Fibroblast of lung (primary cell): Measurements from ENCODE around the gene ZNF443. TPM values are rescaled to one million over a fixed set of nuclear protein-coding genes. Genes with fewer than 3 reads are reported as not detected.
"Not testable (repeated sequence)": the region's sequence is repeated elsewhere in the genome, so short reads cannot be mapped to it uniquely, and the experiment has no call there.

Source experiments
- DNase-seq, 2 donors: peaks; one replicate each; pipeline versions ENCODE4 v3.0.0 to v3.0.0-alpha.2; 2010; ENCODE audit warnings: low read depth in 2 of 2
- H2AFZ ChIP-seq: 2 replicates; pipeline ENCODE4 v1.5.1; 2012; ENCODE audit warnings: low read length, control low read depth, inconsistent platforms
- H3K27ac ChIP-seq: 2 replicates; pipeline ENCODE4 v1.5.1; 2011; ENCODE audit warnings: low read length, control low read depth; ENCODE audit not compliant: insufficient read depth
- H3K27me3 ChIP-seq: 2 replicates; pipeline ENCODE4 v1.5.1; 2011; ENCODE audit warnings: mild to moderate bottlenecking, low read length; ENCODE audit not compliant: control insufficient read depth, insufficient read depth
- H3K36me3 ChIP-seq: 2 replicates; pipeline ENCODE4 v1.5.1; 2011; ENCODE audit warnings: low read length; ENCODE audit not compliant: control insufficient read depth, insufficient read depth
- H3K4me1 ChIP-seq: 2 replicates; pipeline ENCODE4 v1.5.1; 2011; ENCODE audit warnings: low read length; ENCODE audit not compliant: control insufficient read depth, insufficient read depth; ENCODE audit errors: extremely low read depth
- H3K4me2 ChIP-seq: 2 replicates; pipeline ENCODE4 v1.5.1; 2011; ENCODE audit warnings: low read length, control low read depth; ENCODE audit not compliant: insufficient read depth; ENCODE audit errors: extremely low read depth
- H3K4me3 ChIP-seq, 4 experiments: fragments of 200-600 bp in 1 of 4; sonication (generic) in 1 of 4; replicated peaks in 1 of 4; 2 replicates each; pipeline ENCODE4 v1.5.1; 2011 to 2016; ENCODE audit warnings: low read length in 4 of 4, low read depth in 3 of 4, mild to moderate bottlenecking in 3 of 4, control low read depth in 2 of 4, inconsistent platforms in 1 of 4, mixed read lengths in 1 of 4; ENCODE audit not compliant: insufficient read depth in 1 of 4; ENCODE audit errors: control extremely low read depth in 1 of 4
- H3K79me2 ChIP-seq: 2 replicates; pipeline ENCODE4 v1.5.1; 2012; ENCODE audit warnings: mild to moderate bottlenecking, low read length, inconsistent platforms; ENCODE audit not compliant: control insufficient read depth, insufficient read depth
- H3K9ac ChIP-seq: 2 replicates; pipeline ENCODE4 v1.5.1; 2011; ENCODE audit warnings: mild to moderate bottlenecking, low read length, control low read depth; ENCODE audit not compliant: insufficient read depth
- H3K9me3 ChIP-seq: 2 replicates; pipeline ENCODE4 v1.5.1; 2012; ENCODE audit warnings: low read depth, low read length; ENCODE audit not compliant: control insufficient read depth, insufficient read depth
- H4K20me1 ChIP-seq: 2 replicates; pipeline ENCODE4 v1.5.1; 2011; ENCODE audit warnings: low read length; ENCODE audit not compliant: control insufficient read depth, insufficient read depth; ENCODE audit errors: extremely low read depth
- EZH2 ChIP-seq: IDR thresholded peaks from 2 replicates; pipeline ENCODE4 v1.5.1; 2012; ENCODE audit warnings: low read length, control low read depth, mild to moderate bottlenecking; ENCODE audit errors: missing control alignments
- polyA plus RNA-seq, 2 donors: library from polyadenylated mRNA; depleted of rRNA in 1 of 2; stranded (reverse) in 1 of 2; unstranded in 1 of 2; fragments of >200 nt; gene quantifications; 2 replicates each; pipeline ENCODE4 v1.2.1, GENCODE V29; 2011 to 2012; ENCODE audit warnings: missing spikeins in 1 of 2
- total RNA-seq: library from RNA; depleted of rRNA; stranded (reverse); fragments of >200 nt; gene quantifications from 2 replicates; pipeline ENCODE4 v1.2.1, GENCODE V29; 2014
- TF ChIP-seq, protein P1 (sequence below), 2 donors: IDR thresholded peaks in 1 of 2; conservative IDR thresholded peaks in 1 of 2; 1 replicate in 1 of 2; 2 replicates in 1 of 2; pipeline ENCODE4 v1.5.1; 2011 to 2012; ENCODE audit warnings: low read length in 2 of 2, control low read depth in 1 of 2, inconsistent platforms in 1 of 2, low read depth in 1 of 2, mild to moderate bottlenecking in 1 of 2

Gene ZNF443
- total and polyA plus RNA-seq, 2 donors (not counting 1 experiment from before 2014, with no cell fraction given), result 1.1 to 2.3 TPM

DNA sequence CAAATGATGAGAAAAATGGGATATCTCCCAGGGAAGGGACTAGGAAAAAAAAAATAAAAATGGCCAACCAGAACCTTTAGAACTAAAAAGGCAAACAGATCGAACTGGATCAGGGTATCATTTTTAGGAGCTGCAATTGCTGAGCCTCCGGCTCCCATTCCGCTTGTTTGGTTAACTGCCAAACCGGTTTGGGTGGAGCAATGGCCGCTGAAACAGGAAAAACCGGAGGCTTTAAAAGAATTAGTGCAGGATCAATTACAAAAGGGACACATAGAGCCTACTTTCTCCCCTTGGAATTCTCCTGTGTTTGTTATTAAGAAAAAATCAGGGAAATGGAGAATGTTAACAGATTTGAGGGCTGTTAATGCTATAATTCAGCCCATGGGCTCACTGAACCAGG lies 12.7 kb upstream of the ZNF443 start:
- Histone ChIP-seq H3K4me1 (no peaks in the 10 kb centered on the region), H3K27me3 (no peaks in the 10 kb centered on the region), H3K4me2 (no peak overlapping the region), H3K27ac (no peak overlapping the region), H3K9me3 (no peaks in the 10 kb centered on the region), H3K79me2 (no peaks in the 10 kb centered on the region), H2AFZ (no peak overlapping the region), H3K36me3 (no peaks in the 10 kb centered on the region), H3K9ac (no peak overlapping the region), H3K4me3 (no peak overlapping the region), H4K20me1 (no peaks in the 10 kb centered on the region)
- TF ChIP-seq, protein P1, sequence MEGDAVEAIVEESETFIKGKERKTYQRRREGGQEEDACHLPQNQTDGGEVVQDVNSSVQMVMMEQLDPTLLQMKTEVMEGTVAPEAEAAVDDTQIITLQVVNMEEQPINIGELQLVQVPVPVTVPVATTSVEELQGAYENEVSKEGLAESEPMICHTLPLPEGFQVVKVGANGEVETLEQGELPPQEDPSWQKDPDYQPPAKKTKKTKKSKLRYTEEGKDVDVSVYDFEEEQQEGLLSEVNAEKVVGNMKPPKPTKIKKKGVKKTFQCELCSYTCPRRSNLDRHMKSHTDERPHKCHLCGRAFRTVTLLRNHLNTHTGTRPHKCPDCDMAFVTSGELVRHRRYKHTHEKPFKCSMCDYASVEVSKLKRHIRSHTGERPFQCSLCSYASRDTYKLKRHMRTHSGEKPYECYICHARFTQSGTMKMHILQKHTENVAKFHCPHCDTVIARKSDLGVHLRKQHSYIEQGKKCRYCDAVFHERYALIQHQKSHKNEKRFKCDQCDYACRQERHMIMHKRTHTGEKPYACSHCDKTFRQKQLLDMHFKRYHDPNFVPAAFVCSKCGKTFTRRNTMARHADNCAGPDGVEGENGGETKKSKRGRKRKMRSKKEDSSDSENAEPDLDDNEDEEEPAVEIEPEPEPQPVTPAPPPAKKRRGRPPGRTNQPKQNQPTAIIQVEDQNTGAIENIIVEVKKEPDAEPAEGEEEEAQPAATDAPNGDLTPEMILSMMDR (conservative IDR thresholded peaks at IDR 0.05 in 1 of 2, IDR thresholded peaks at IDR 0.05 in 1 of 2; ENCODE audit: low read depth in 1 of 2, low read length in 2 of 2), result no peak
- TF ChIP-seq EZH2, result no peak
- no peak for DNase-seq

DNA sequence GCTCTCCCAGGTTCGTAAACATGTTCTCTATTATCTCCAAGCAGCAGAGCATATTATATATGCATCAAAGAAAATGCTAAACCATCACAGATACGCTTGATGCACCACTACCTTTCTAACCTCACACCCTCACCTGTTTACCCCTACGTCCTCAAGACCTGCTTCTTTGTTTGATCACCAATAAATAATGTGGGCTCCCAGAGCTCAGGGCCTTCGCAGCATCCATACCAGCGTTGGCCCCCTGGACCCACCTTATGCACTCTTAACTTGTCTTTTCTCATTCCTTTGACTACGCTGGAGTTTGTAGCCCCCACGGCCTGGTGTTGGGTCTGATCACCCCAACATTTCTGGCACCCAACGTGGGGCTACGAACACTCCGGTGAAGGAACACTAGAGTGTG lies 10.0 kb upstream of the ZNF443 start:
- no peak for DNase-seq
- Histone ChIP-seq H2AFZ (no peak overlapping the region), H3K9me3 (no peaks in the 10 kb centered on the region), H3K27ac (no peak overlapping the region), H3K4me3 (no peak overlapping the region), H3K27me3 (no peaks in the 10 kb centered on the region), H3K4me2 (no peak overlapping the region), H3K36me3 (no peaks in the 10 kb centered on the region), H3K79me2 (no peaks in the 10 kb centered on the region), H3K9ac (no peak overlapping the region), H3K4me1 (no peaks in the 10 kb centered on the region), H4K20me1 (no peaks in the 10 kb centered on the region)
- TF ChIP-seq, protein P1 (conservative IDR thresholded peaks at IDR 0.05 in 1 of 2, IDR thresholded peaks at IDR 0.05 in 1 of 2; ENCODE audit: low read depth in 1 of 2, low read length in 2 of 2), result no peak
- TF ChIP-seq EZH2, result no peak

DNA sequence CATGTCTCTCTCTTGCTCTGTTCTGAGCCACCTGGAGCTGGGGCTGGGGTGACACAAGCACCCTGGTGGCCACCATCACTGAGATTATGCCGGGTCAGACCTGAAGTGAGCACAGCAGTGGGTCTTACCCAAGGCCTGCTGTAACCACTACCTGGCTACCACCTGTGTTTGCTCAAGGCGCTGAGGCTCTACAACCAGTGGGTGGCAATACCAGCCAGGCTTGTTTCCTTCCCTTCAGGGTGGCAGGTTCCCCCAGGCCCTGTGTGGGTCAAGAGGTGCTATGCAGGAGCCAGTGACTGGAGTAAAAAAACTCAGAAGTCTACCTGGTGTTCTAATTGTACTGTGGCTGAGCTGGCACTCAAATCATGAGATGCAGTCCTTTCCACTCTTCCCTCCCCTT lies 8.0 kb upstream of the ZNF443 start:
- TF ChIP-seq, protein P1 (conservative IDR thresholded peaks at IDR 0.05 in 1 of 2, IDR thresholded peaks at IDR 0.05 in 1 of 2; ENCODE audit: low read depth in 1 of 2, low read length in 2 of 2), result no peak
- TF ChIP-seq EZH2, result no peak
- H3K4me3 ChIP-seq, result no peak overlapping the region
- H3K9ac ChIP-seq, result no peak overlapping the region
- no peak overlapping the region for H3K4me2 ChIP-seq
- no peak overlapping the region for H2AFZ ChIP-seq
- H3K36me3 ChIP-seq, result no peaks in the 10 kb centered on the region
- DNase-seq, result no peak
- no peak overlapping the region for H3K27ac ChIP-seq
- no peaks in the 10 kb centered on the region for H3K79me2 ChIP-seq
- H3K27me3 ChIP-seq, result no peaks in the 10 kb centered on the region
- H4K20me1 ChIP-seq, result no peaks in the 10 kb centered on the region
- H3K4me1 ChIP-seq, result no peaks in the 10 kb centered on the region
- H3K9me3 ChIP-seq, result no peaks in the 10 kb centered on the region

DNA sequence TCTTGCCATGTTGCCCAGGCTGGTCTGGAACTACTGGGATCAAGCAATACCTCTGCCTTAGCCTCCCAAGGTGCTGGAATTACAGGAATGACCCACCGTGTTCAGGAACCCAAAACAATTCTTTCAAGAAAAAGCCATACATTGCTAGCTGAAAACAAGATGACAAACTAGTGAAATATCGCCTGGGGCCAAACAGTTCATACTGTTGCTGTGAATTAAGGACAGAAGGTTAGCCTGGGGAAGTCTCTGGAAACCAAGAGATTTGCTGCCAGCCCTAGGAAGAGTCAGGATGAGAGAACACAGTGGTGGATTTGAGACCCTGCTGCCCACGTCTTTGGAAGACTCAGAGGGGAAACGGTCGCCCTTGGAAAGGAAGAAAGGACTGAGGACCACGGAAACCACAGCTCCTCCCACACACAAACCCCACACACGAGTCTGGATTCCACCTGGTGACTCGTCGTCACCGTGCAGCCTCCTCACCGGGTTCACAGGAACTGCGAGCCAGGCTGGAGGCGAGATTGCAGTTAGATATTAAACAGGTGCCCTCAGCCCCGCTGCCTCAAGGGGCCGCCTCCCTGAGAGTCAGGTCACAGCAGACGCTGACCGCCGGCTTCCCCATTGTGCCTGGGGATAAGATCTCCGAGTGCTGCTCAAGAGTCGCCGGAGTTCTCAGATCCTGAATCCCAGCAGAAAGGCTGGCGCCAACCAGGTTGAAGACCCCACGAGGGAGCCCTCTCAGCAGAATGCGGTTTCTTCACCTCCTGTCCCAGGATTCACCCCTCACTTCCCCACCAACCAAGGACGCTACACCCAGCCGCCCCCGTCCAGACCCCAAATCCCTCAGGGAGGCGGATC lies 908 bp downstream of the ZNF443 start:
- peak in 1 of 2 donors; percentile 37 for DNase-seq
- H3K4me1 ChIP-seq, H4K20me1 ChIP-seq, H3K9me3 ChIP-seq, H3K27me3 ChIP-seq, H3K79me2 ChIP-seq, H3K36me3 ChIP-seq: not testable (repeated sequence)
- Histone ChIP-seq H3K4me3 (peak overlapping the region; percentile 65 to 83 (median 78)), H2AFZ (peak overlapping the region; percentile 68), H3K27ac (peak overlapping the region; percentile 40), H3K9ac (peak overlapping the region; percentile 16), H3K4me2 (peak overlapping the region; percentile 85)
